OCI-LY7 (cell line): ENCODE data around the gene ENPP7. TPM values are rescaled to one million over a fixed set of nuclear protein-coding genes. Genes with fewer than 3 reads are reported as not detected.

ENCODE experiments used
- BruUV-seq: library from RNA; stranded (reverse); fragments of 400-500 nt; replicated peaks from 2 replicates; lab custom pipeline; 2021; lab: Mats Ljungman, UMichigan
- CTCF ChIA-PET: fragments of 300-600 bp; sonication (Branson Sonifier 250); formaldehyde crosslinking; loops from one replicate; lab custom pipeline; 2022; ENCODE audit warnings: antibody characterized with exemption; ENCODE audit not compliant: unreplicated experiment; lab: Charles Lee
- POLR2A ChIA-PET: fragments of 300-600 bp; sonication (Branson Sonifier 250); formaldehyde crosslinking; loops from one replicate; lab custom pipeline; 2022; ENCODE audit warnings: antibody characterized with exemption; lab: Charles Lee
- DNase-seq: peaks from one replicate; pipeline ENCODE4 v3.0.0-alpha.2; 2015; ENCODE audit warnings: low spot score
- H2AFZ ChIP-seq: fragments of 200-600 bp; sonication (generic), shearing (Covaris generic); 2 replicates; pipeline ENCODE4 v1.6.1; 2014; ENCODE audit warnings: mild to moderate bottlenecking, antibody characterized with exemption, low read length, moderate library complexity
- H3K27ac ChIP-seq: fragments of 200-600 bp; sonication (generic); 2 replicates; pipeline ENCODE4 v1.5.1; 2014; ENCODE audit warnings: mixed run types, low read depth, mild to moderate bottlenecking, moderate library complexity, low read length, inconsistent platforms; ENCODE audit not compliant: poor library complexity, severe bottlenecking
- H3K36me3 ChIP-seq: fragments of 200-600 bp; sonication (generic); 2 replicates; pipeline ENCODE4 v1.6.1; 2014; ENCODE audit warnings: mild to moderate bottlenecking, antibody characterized with exemption, low read length, moderate library complexity, mixed read lengths; ENCODE audit not compliant: insufficient read depth
- H3K4me1 ChIP-seq: fragments of 200-600 bp; sonication (generic); 2 replicates; pipeline ENCODE4 v1.5.1; 2014; ENCODE audit warnings: mild to moderate bottlenecking, low read length; ENCODE audit not compliant: insufficient read depth, poor library complexity, severe bottlenecking
- H3K4me2 ChIP-seq: fragments of 200-600 bp; sonication (generic); 2 replicates; pipeline ENCODE4 v1.6.1; 2014; ENCODE audit warnings: mild to moderate bottlenecking, low read length
- H3K4me3 ChIP-seq: fragments of 200-600 bp; sonication (generic); 2 replicates; pipeline ENCODE4 v1.5.1; 2014; ENCODE audit warnings: mild to moderate bottlenecking, low read depth, low read length; ENCODE audit not compliant: poor library complexity, severe bottlenecking
- H3K79me2 ChIP-seq: fragments of 200-600 bp; sonication (generic); 2 replicates; pipeline ENCODE4 v1.6.1; 2016; ENCODE audit warnings: low read depth, mild to moderate bottlenecking, low read length, moderate library complexity, mixed read lengths; ENCODE audit not compliant: insufficient read depth
- H3K9me2 ChIP-seq: fragments of 200-600 bp; sonication (generic); 2 replicates; pipeline ENCODE4 v1.6.1; 2016; ENCODE audit warnings: mild to moderate bottlenecking, low read length, mixed read lengths; ENCODE audit not compliant: insufficient read depth
- H3K9me3 ChIP-seq: fragments of 200-600 bp; sonication (generic); 2 replicates; pipeline ENCODE4 v1.6.1; 2014; ENCODE audit warnings: mild to moderate bottlenecking, mixed run types, low read length, mixed read lengths
- H4K20me1 ChIP-seq: fragments of 200-600 bp; sonication (generic); 2 replicates; pipeline ENCODE4 v1.6.1; 2014; ENCODE audit warnings: mild to moderate bottlenecking, antibody characterized with exemption, low read length, moderate library complexity, mixed read lengths; ENCODE audit not compliant: insufficient read depth
- EZH2phosphoT487 ChIP-seq: fragments of 200-600 bp; sonication (generic); IDR thresholded peaks from 2 replicates; pipeline ENCODE4 v1.6.1; 2018; ENCODE audit warnings: low read depth, borderline replicate concordance, mild to moderate bottlenecking, mixed run types, antibody characterized with exemption, low read length, moderate library complexity, mixed read lengths
- intact Hi-C: fragments of 100-400 bp; cut with micrococcal nuclease; formaldehyde crosslinking; loops from one replicate; pipeline ENCODE4 v1.10.0; 2022; ENCODE audit not compliant: unreplicated experiment
- total RNA-seq, 2 experiments: library from RNA; depleted of rRNA in 1 of 2; stranded (reverse); fragments of >200 nt in 1 of 2; shearing (Covaris generic) in 1 of 2; gene quantifications; 2 replicates each; pipeline ENCODE4 v1.2.3, GENCODE V29; 2014 to 2022
- TF ChIP-seq, protein P1 (sequence below): fragments of 200-600 bp; sonication (generic); conservative IDR thresholded peaks from 2 replicates; pipeline ENCODE4 v1.5.1; 2014; ENCODE audit warnings: mild to moderate bottlenecking, antibody characterized with exemption, low read length, moderate library complexity, mixed read lengths

ENPP7 gene
- total RNA-seq, 2 experiments from 2014 or later = 0.28 to 0.42 TPM

DNA sequence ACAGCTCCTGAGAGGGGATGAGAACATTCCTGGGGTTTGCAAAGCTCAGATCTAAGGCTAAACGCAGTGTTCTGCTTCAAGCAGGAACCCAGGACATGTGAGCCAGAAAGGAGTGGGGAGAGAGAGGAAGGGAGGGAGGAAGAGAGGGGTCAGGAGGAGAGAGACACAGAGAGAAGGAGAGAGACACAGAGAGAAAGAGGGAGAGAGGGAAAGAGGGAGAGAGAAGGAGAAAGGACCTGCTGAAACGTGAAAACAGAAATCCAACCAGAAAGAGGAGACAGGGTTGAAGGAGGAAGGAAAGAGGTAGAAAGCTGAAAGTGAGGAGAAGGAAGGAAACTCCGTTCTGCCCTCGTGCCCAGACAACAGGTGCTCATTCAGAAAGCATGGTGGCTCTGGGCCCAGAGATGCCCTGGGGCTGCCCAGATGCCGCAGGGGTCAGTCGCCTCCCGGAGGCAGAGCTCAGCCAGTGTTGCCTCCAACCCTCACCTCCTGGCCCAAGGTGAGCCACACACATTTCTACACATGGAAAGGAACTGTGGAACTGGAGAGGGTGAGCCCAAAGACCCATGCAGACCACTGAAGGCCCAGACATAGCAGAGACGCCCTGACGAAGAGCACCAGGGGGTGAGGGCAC lies 49.0 kb upstream of the ENPP7 start:
- no TSS peak for BruUV-seq

DNA sequence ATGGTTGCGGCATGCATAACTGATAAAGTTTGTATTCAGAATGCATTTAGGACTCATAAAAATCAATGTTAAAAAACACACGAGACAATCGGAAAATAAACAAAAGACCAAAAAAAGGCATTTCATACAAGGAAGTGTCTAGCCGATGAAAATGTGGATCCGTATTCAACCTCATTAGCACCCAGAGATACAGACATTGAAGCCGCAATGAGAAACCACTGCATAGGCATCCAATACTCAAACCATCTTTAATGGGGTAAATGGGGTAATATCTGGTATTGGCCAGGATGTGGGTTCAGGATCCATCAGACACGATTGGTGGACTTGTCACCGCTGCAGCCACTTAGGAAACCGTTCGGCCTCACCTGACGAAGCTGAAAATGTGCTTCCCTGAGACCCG lies 47.4 kb upstream of the ENPP7 start:
- ChIA-PET CTCF (no interaction called here), POLR2A (interaction anchor here (0.6 kb wide), 1 partner anchor 328 kb away, joined by 4 read pairs; no protein-coding TSS in a partner anchor)
- Histone ChIP-seq H3K79me2 (no peaks in the 10 kb centered on the region), H3K4me2 (no peak overlapping the region), H3K9me3 (no peaks in the 10 kb centered on the region), H4K20me1 (no peaks in the 10 kb centered on the region), H3K36me3 (no peaks in the 10 kb centered on the region), H3K4me1 (no peaks in the 10 kb centered on the region), H3K9me2 (no peaks in the 10 kb centered on the region), H3K4me3 (no peak overlapping the region), H2AFZ (no peak overlapping the region), H3K27ac (no peak overlapping the region)
- intact Hi-C loops = no loop called here
- no peak for DNase-seq
- no TSS peak for BruUV-seq
- TF ChIP-seq, protein P1, sequence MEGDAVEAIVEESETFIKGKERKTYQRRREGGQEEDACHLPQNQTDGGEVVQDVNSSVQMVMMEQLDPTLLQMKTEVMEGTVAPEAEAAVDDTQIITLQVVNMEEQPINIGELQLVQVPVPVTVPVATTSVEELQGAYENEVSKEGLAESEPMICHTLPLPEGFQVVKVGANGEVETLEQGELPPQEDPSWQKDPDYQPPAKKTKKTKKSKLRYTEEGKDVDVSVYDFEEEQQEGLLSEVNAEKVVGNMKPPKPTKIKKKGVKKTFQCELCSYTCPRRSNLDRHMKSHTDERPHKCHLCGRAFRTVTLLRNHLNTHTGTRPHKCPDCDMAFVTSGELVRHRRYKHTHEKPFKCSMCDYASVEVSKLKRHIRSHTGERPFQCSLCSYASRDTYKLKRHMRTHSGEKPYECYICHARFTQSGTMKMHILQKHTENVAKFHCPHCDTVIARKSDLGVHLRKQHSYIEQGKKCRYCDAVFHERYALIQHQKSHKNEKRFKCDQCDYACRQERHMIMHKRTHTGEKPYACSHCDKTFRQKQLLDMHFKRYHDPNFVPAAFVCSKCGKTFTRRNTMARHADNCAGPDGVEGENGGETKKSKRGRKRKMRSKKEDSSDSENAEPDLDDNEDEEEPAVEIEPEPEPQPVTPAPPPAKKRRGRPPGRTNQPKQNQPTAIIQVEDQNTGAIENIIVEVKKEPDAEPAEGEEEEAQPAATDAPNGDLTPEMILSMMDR = no peak
- TF ChIP-seq EZH2phosphoT487 = no peak

More for the DNA sequence above, 49.0 kb upstream of the ENPP7 start:
- no peak overlapping the region for H3K4me3 ChIP-seq
- ChIA-PET POLR2A (no interaction called here), CTCF (no interaction called here)
- H2AFZ ChIP-seq = no peak overlapping the region
- no peak for DNase-seq
- H3K79me2 ChIP-seq = no peaks in the 10 kb centered on the region
- TF ChIP-seq EZH2phosphoT487 = no peak
- TF ChIP-seq, protein P1 = no peak
- H3K27ac ChIP-seq = no peak overlapping the region
- intact Hi-C loops = no loop called here
- no peaks in the 10 kb centered on the region for H3K9me3 ChIP-seq
- H4K20me1 ChIP-seq = no peaks in the 10 kb centered on the region
- no peaks in the 10 kb centered on the region for H3K9me2 ChIP-seq
- H3K36me3 ChIP-seq = no peaks in the 10 kb centered on the region
- H3K4me2 ChIP-seq = no peak overlapping the region
- no peaks in the 10 kb centered on the region for H3K4me1 ChIP-seq
